ENCODE measurements around the gene ZBED3. TPM values are rescaled to one million over a fixed set of nuclear protein-coding genes. Genes with fewer than 3 reads are reported as not detected.

The ZBED3 gene
- total RNA-seq, 1 experiment from 2014 or later = 7.8 TPM

GRCh38 chr5:77074745-77075144 is 12.3 kb downstream of the ZBED3 start:
- Histone ChIP-seq H3K23me2 (ENCODE audit: insufficient read length, low read depth, low read length, poor library complexity, severe bottlenecking) (no peaks in the 10 kb centered on the region), H2AFZ (ENCODE audit: low read length) (no peak overlapping the region), H3K56ac (ENCODE audit: insufficient read length, low read depth, low read length) (no peak overlapping the region), H2BK5ac (ENCODE audit: insufficient read length, low read length) (no peak overlapping the region), H3K4me1 (ENCODE audit: insufficient read depth, low read length) (no peaks in the 10 kb centered on the region), H3K79me2 (ENCODE audit: insufficient read depth, low read length) (no peaks in the 10 kb centered on the region), H3K9me3 (ENCODE audit: control insufficient read depth, low read depth, low read length) (no peaks in the 10 kb centered on the region), H3K14ac (ENCODE audit: insufficient read depth, low read length) (no peak overlapping the region), H3K27ac (ENCODE audit: insufficient read length, low read depth, low read length) (no peak overlapping the region), H3K9ac (ENCODE audit: extremely low read depth, insufficient read length, low read length) (no peak overlapping the region), H3K79me1 (ENCODE audit: insufficient read depth, low read depth, low read length, poor library complexity, severe bottlenecking) (no peaks in the 10 kb centered on the region), H4K8ac (replicated peaks; ENCODE audit: insufficient read length, low read depth, low read length) (no peak overlapping the region), H2AK5ac (ENCODE audit: insufficient read length, low read length) (no peak overlapping the region), H4K20me1 (ENCODE audit: control insufficient read depth, insufficient read depth, insufficient read length) (no peaks in the 10 kb centered on the region), H2BK20ac (ENCODE audit: low read depth, low read length, poor library complexity, severe bottlenecking) (no peak overlapping the region), H3K27me3 (ENCODE audit: insufficient read depth, low read length) (no peaks in the 10 kb centered on the region), H3K4ac (ENCODE audit: low read depth, low read length) (no peak overlapping the region), H4K5ac (ENCODE audit: insufficient read length, low read depth, low read length) (no peak overlapping the region), H3K4me2 (ENCODE audit: insufficient read depth, insufficient read length, low read length) (no peak overlapping the region), H4K91ac (ENCODE audit: insufficient read length, low read depth, low read length) (no peak overlapping the region), H2BK15ac (ENCODE audit: low read depth, low read length) (no peak overlapping the region), H2BK120ac (ENCODE audit: low read depth, low read length, poor library complexity, severe bottlenecking) (no peak overlapping the region), H2BK12ac (ENCODE audit: insufficient read length, low read depth, low read length) (no peak overlapping the region), H3T11ph (ENCODE audit: low read length) (no peak overlapping the region), H3K23ac (ENCODE audit: insufficient read length, low read depth, low read length) (no peak overlapping the region), H3K18ac (ENCODE audit: insufficient read length, low read depth, low read length) (no peak overlapping the region)
- Mint-ChIP-seq H3K4me3 (no peak overlapping the region), H3K27me3 (ENCODE audit: low read depth) (peaks cover 7% of the 10 kb centered on the region), H3K4me1 (peaks cover 8 to 9% of the 10 kb centered on the region in 2 experiments; a peak in 3 of 4 replicates), H3K36me3 (ENCODE audit: insufficient read depth in 1 of 3, low read depth in 3 of 3) (no peaks in the 10 kb centered on the region), H3K27ac (no peak overlapping the region), H3K9me3 (no peaks in the 10 kb centered on the region)
- no peak for TF ChIP-seq CTCF (conservative IDR thresholded peaks at IDR 0.05)
- DNase-seq = no peak
- WGBS (ENCODE audit: extremely low coverage, insufficient read length, low lambda C conversion rate) = no CpG with 5 or more reads among the region's 4 CpGs
